ENCODE data around the gene RPL32.

The RPL32 gene

GRCh38 chr3:12877040-12877439, 35.7 kb upstream of the RPL32 start:
- ChIA-PET POLR2A (interaction anchor here (1.2 kb wide), 1 partner anchor 10 kb away, joined by 3 read pairs; no protein-coding TSS in a partner anchor), CTCF (interaction anchor here (0.8 to 1.7 kb wide), 3 partner anchors 9 to 107 kb away, joined by 4 to 6 read pairs (median 5); no protein-coding TSS in a partner anchor)
- H3K9me3 ChIP-seq (ENCODE audit: control insufficient read depth, insufficient read depth, low read depth, low read length), result no peaks in the 10 kb centered on the region
- no peak overlapping the region for H3K4me3 ChIP-seq (ENCODE audit: low read depth, low read length)
- H3K27ac ChIP-seq (ENCODE audit: extremely low read depth, low read depth, low read length), result no peak overlapping the region
- TF ChIP-seq ZNF600 (tag by site-specific recombination; IDR thresholded peaks at IDR 0.05) (no peak), BCL11B (tag by site-specific recombination; IDR thresholded peaks at IDR 0.05; ENCODE audit: low read depth) (no peak), KLF16 (tag by site-specific recombination; IDR thresholded peaks at IDR 0.05) (no peak), ZNF23 (tag by site-specific recombination; IDR thresholded peaks at IDR 0.05; ENCODE audit: borderline replicate concordance) (no peak), ZNF707 (tag by site-specific recombination; IDR thresholded peaks at IDR 0.05) (no peak), ZNF18 (tag by site-specific recombination; IDR thresholded peaks at IDR 0.05) (no peak), ZNF404 (tag by site-specific recombination; IDR thresholded peaks at IDR 0.05) (no peak), BCL11A (tag by site-specific recombination; IDR thresholded peaks at IDR 0.05; ENCODE audit: low read depth) (no peak), ZFP41 (tag by site-specific recombination; IDR thresholded peaks at IDR 0.05; ENCODE audit: borderline replicate concordance) (no peak), ZNF830 (tag by site-specific recombination; IDR thresholded peaks at IDR 0.05; ENCODE audit: low read depth) (no peak), ZNF629 (tag by site-specific recombination; IDR thresholded peaks at IDR 0.05) (no peak), ZBTB44 (tag by site-specific recombination; IDR thresholded peaks at IDR 0.05) (no peak), MEIS1 (CRISPR knock-in tag; IDR thresholded peaks at IDR 0.05; ENCODE audit: borderline replicate concordance) (no peak), ZNF621 (tag by site-specific recombination; IDR thresholded peaks at IDR 0.05) (no peak)
- H3K4me1 ChIP-seq (ENCODE audit: control insufficient read depth, insufficient read depth, low read length), result no peaks in the 10 kb centered on the region
- H3K36me3 ChIP-seq (ENCODE audit: control insufficient read depth in 2 of 2, insufficient read depth in 1 of 2, low read length in 2 of 2), result no peaks in the 10 kb centered on the region

DNA sequence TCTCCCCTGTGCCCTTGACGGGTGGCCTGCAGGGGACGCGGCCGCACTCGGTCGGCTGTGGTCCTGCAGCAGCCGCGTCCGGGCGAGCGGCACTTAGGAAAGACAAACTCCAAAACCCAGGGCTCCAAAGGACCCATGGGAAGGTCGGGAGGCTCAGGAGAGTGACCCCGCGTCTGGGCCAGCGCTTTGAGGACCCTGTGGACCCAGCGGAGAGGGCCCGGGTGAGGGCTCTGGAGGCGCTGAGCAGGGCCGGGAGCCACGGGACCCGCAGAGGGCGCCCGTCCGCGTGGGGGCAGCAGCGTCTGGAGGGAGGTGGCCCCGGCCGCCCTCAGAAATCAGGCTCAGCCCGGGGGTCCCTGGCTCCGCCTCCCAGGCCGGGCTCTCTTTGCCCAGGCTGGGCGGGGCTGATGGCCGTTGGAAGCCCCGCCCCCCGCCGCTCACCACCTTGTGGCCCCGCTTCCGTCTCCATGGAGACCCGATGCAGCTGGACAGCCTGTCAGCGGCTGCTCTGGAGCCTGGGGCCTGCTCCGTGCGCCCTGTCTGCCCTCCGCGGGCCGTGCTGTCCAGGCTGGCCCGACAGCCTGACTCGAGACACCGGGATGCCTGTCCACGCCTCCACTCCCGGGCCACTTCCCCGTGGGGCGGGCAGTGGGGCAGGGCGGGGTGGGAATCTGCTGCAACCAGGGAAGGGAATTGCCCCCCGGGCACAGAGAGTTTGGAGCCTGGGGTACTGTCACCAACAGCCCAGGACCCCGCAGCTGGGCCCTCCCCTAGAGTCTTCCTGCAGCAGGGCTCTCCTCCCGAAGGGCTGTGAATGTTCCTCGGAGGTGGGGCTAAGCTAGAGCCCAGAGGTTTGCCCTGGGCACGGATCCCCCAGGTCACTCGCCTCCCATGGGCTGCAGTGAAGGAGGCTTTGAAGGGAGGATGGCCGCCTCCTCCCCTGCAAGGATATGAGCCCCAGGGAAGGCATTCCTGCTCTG, 34.8 kb upstream of the RPL32 start:
- H3K9me3 ChIP-seq (ENCODE audit: control insufficient read depth, insufficient read depth, low read depth, low read length), result no peaks in the 10 kb centered on the region
- H3K4me1 ChIP-seq (ENCODE audit: control insufficient read depth, insufficient read depth, low read length), result no peaks in the 10 kb centered on the region
- 0 out of 2 replicates have a peak, but pooled peaks have one; percentile 14 for TF ChIP-seq SP2 (tag by site-specific recombination; IDR thresholded peaks at IDR 0.05)
- no peak for TF ChIP-seq YY1 (tag by site-specific recombination; IDR thresholded peaks at IDR 0.05)
- peak; percentile 37; the same call in 1 of the 2 replicates for TF ChIP-seq GLIS1 (tag by site-specific recombination; IDR thresholded peaks at IDR 0.05)
- no peaks in the 10 kb centered on the region for H3K36me3 ChIP-seq (ENCODE audit: control insufficient read depth in 2 of 2, insufficient read depth in 1 of 2, low read length in 2 of 2)
- H3K27ac ChIP-seq (ENCODE audit: extremely low read depth, low read depth, low read length), result no peak overlapping the region
- CTCF ChIA-PET, result interaction anchor here (1.4 to 1.7 kb wide), 2 partner anchors 8 to 15 kb away, joined by 5 to 6 read pairs; no protein-coding TSS in a partner anchor
- POLR2A ChIA-PET, result interaction anchor here (1.2 kb wide), 1 partner anchor 11 kb away, joined by 3 read pairs; no protein-coding TSS in a partner anchor
- H3K4me3 ChIP-seq (ENCODE audit: low read depth, low read length), result no peak overlapping the region

DNA sequence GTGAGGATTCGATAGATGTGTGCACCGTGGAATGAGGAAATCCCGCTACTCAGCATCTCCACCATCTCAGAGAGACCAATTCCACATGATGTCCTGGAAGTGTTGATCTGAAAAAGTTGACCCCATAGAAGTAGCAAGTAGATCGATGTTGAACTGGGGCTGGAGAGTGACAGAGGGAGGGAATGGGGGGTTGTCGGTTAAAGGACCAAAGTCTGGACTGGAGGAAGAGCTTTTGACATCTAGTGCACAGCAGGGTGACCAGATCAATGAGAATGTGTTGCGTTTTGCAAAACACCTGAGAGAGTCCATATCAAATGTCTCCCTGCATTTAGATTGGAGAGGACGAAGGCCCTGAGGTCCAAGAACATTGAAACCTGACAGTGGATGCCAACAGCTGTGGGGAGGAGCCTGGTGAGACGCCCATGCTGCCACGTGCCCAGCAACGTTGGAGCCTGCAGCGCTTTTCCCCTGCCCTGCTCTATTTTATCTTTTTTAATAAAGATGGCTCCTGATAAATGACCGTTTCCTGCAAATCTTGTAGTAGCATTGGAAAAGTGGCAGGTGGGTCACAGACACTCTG, 30.1 kb upstream of the RPL32 start:
- H3K27ac ChIP-seq (ENCODE audit: extremely low read depth, low read depth, low read length), result no peak overlapping the region
- ChIA-PET POLR2A (no interaction called here), CTCF (interaction anchor here (0.7 to 5.7 kb wide), 2 partner anchors 17 to 31 kb away, joined by 3 to 71 read pairs; no protein-coding TSS in a partner anchor)
- no peak overlapping the region for H3K4me3 ChIP-seq (ENCODE audit: low read depth, low read length)
- H3K36me3 ChIP-seq (ENCODE audit: control insufficient read depth in 2 of 2, insufficient read depth in 1 of 2, low read length in 2 of 2), result no peaks in the 10 kb centered on the region
- H3K9me3 ChIP-seq (ENCODE audit: control insufficient read depth, insufficient read depth, low read depth, low read length), result no peaks in the 10 kb centered on the region
- H3K4me1 ChIP-seq (ENCODE audit: control insufficient read depth, insufficient read depth, low read length), result no peaks in the 10 kb centered on the region
- TF ChIP-seq ZNF23 (tag by site-specific recombination; IDR thresholded peaks at IDR 0.05; ENCODE audit: borderline replicate concordance) (no peak), ZBTB7A (tag by site-specific recombination; IDR thresholded peaks at IDR 0.05; ENCODE audit: low read depth) (no peak), ZNF423 (tag by site-specific recombination; IDR thresholded peaks at IDR 0.05) (no peak), ZNF629 (tag by site-specific recombination; IDR thresholded peaks at IDR 0.05) (no peak), ZNF548 (tag by site-specific recombination; IDR thresholded peaks at IDR 0.05) (no peak), ZNF292 (tag by site-specific recombination; IDR thresholded peaks at IDR 0.05; ENCODE audit: borderline replicate concordance, low read depth) (no peak), ZNF626 (tag by site-specific recombination; IDR thresholded peaks at IDR 0.05) (no peak), ZNF514 (tag by site-specific recombination; IDR thresholded peaks at IDR 0.05) (no peak), ZNF169 (tag by site-specific recombination; IDR thresholded peaks at IDR 0.05) (no peak)
- TF ChIP-seq, protein P1, sequence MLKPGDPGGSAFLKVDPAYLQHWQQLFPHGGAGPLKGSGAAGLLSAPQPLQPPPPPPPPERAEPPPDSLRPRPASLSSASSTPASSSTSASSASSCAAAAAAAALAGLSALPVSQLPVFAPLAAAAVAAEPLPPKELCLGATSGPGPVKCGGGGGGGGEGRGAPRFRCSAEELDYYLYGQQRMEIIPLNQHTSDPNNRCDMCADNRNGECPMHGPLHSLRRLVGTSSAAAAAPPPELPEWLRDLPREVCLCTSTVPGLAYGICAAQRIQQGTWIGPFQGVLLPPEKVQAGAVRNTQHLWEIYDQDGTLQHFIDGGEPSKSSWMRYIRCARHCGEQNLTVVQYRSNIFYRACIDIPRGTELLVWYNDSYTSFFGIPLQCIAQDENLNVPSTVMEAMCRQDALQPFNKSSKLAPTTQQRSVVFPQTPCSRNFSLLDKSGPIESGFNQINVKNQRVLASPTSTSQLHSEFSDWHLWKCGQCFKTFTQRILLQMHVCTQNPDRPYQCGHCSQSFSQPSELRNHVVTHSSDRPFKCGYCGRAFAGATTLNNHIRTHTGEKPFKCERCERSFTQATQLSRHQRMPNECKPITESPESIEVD (tag by site-specific recombination; IDR thresholded peaks at IDR 0.05), result no peak
